HG02571 (cell line): ENCODE results near the gene CTTNBP2NL.

ENCODE experiments used
- ATAC-seq: cut with Tn5 transposase; IDR thresholded peaks from one replicate; pipeline ENCODE4 v1.9.1; 2021; ENCODE audit warnings: mild to moderate bottlenecking, moderate library complexity; ENCODE audit not compliant: unreplicated experiment

Gene CTTNBP2NL

DNA sequence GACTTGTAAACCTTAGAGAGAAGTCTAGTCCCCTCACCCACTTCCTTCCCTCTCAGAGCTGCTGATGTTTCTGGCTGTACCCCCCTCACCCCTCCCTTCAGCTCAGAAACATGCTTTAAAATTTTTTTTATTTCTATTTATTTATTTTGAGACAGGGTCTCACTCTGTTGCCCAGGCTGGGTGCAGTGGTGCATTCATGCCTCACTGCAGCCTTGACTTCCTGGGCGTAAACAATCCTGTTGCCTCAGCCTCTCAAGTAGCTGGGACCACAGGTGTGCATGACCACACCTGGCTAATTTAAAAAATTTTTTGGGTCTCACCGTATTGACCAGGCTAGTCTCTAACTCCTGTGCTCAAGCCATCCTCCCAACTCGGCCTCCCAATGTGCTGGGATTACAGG, 109.9 kb downstream of the CTTNBP2NL start:
- ATAC-seq = no peak

DNA sequence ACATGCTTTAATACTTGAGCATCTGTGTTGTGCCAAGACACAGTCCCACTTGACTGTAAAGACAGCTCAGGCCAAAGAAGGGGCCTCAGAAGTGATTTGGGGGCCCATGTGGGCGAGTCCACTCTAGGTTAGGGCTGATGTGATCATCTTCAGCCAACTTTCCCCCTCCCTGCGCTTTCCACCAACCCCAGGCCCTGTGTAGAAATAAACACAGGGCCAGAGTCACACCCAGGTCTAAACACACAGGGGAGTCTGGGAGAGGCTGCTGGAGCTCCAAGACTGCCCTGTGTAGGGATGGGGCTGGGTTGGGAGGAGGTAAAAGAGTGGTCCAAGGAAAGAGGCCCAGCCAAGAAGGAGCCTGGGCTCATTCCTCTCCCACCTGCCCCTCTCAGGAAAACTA, 110.3 kb downstream of the CTTNBP2NL start:
- no peak for ATAC-seq

DNA sequence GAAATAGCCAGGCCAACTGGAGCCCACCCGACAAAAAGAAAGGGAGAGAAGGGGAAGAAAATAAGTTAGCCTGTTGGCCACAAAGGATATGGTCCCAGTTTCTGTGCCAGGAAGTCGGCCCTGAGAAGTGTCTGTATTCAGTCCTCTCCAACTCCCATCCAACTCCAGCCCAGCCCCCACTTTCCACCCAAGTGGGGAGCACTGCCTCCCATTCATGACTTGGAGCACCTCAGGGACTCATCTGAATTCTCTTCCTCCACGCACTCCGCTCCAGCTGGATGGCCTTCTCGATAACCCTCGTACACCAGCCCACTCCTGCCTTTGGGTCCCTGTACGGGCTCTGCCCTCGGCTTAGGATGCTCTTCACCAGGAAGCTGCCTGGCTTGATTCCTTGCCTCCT, 110.7 kb downstream of the CTTNBP2NL start:
- no peak for ATAC-seq

DNA sequence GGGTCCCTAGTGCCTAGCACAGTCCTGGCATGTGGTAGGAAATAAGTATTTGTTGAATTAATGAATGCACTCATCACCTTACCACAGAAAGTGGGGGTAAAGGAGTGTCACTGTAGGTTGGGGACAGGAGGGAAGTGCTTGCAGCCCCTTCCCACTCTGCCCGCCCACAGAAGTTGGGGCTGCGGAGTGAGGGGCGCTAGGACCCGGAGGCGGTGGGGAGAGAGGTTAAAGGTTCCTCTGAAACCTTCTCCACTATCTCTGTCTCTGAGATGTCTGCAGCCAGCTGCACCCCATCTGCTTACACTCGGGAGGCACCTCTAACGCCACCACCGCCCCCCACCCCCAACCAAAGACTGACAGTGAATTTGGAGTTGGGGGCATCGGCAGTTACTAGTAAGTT, 111.3 kb downstream of the CTTNBP2NL start:
- ATAC-seq = no peak

DNA sequence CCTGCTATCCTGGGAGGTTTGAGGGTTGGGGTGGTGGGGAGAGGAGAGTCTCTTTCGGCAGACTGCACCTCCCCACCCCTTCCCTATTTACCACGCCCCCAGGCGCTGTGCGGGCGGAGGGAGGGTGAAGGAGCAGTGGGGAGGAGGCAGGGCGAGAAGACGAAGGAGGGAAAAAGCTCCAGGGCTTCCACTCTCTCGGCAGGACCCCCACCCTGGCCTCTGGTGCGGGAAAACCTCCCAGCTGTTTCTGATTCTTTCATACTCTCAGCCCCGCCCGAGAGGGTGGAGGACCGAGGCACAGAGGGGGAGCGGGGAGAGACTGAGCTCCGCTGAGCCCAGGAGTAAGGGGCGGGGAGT, 111.9 kb downstream of the CTTNBP2NL start:
- ATAC-seq = no peak

DNA sequence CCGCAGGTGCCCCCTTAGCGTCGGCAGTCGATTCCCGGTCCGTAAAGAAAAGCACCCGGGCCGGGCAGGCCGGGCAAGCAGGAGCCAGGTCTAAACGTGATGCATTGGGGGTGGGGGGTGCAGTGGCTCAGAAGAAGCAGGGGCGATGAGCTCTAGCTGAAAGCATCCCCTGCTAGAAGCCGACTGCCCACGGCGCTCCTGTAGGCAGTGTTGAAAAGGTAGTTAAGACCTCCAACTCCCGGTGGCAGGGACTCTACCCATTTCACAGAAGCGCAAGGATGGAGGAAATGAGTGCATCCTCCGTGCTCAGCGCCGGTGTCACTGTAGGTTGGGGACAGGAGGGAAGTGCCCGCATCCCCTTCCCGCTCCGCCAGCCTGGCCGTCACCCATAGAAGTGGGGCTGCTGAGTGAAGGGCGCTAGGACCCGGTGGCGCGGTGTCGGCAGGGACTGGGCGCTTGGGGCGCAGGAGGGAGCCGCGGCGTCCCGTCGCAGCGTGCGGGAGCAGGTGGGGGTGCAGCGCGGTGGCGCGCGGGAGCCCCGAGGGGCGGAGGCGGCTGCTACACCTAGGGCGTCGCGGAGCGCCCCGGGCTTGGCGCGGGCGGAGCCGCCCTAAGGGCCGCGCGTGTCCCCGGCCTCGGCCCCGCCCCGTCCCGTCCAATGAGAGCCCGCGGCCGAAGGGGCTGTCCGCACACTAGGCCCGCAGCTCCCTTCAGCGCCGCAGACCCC, 112.4 kb downstream of the CTTNBP2NL start, which contains the start of gene WNT2B:
WNT2B (plus strand) TSS at position 688 of the 727 bp plus-strand sequence. CDS start 298 bp downstream, outside the sequence.
- ATAC-seq = no peak

DNA sequence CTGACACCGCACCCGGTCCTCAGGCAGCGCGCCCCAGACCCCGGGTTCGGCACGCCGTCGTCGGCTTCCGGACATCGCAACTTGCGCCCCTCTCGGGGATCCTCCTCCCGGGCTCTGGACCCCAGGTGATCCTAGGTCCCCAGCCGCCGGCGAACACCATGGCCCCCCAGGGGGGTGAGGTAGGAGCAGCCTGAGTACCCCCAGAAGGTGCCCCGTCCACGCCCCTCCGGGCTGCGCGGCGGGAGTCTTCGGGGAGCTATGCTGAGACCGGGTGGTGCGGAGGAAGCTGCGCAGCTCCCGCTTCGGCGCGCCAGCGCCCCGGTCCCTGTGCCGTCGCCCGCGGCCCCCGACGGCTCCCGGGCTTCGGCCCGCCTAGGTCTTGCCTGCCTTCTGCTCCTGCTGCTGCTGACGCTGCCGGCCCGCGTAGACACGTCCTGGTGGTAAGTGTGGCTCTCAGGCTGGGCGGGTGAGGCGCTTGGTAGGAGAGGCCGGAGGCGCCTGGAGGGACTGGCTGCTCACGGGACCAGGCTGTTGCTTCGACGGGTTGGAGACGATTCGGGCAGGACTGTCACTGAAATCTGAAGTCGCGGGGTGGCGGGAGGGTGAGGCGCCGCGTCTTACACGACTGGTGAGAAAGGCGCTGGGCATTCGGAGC, 113.1 kb downstream of the CTTNBP2NL start:
- ATAC-seq = no peak

DNA sequence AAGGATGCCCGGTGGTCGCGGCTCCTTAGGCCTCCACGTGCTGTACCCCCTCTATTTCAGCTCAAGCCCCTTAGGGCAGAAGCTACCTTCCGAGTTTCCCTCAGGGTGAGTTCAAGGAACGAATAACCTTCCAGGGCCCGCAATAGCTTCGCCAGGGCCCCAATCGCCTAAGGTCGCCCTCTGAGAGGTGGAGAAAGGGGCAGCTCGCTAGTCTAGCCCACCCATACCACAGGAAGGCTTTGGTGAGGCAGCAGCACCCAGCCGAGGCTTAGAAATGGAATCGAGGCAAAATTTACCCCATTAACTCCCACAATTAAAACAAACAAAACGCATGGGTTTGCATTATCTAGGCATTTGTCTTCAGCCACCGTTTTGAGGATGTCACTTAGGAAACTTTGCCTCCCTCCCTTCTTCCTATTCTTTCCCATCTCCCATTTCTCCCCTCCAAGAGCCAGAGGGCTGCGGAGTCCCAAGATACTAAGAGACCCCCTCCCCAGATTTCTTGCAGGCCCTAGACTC, 113.7 kb downstream of the CTTNBP2NL start:
- no peak for ATAC-seq

DNA sequence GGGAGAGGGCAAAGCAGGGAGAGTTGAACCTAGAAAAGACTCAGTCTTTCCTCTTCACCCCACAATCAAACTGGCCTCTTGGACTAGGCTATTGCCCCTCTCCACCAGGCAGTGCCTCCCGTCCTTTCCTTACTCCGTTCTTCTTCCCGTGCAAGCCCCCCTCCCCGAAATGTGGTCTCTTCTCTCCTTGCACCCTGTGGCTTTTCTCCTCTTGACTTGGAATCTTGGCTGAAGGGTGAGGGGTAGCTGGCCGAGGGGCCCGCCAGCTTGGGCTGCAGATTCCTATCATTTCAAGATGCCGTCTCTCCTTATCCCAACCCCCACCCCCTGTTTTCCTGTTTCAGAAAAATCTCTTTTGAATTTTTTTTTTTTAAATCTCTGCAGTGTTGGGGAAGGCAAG, 114.3 kb downstream of the CTTNBP2NL start:
- no peak for ATAC-seq
